HG02840 (cell line): Measurements from ENCODE around the gene MALSU1.

Experiments
- ATAC-seq: cut with Tn5 transposase; IDR thresholded peaks from one replicate; pipeline ENCODE4 v1.9.1; 2021; ENCODE audit warnings: mild to moderate bottlenecking, moderate library complexity, moderate number of reproducible peaks; ENCODE audit not compliant: unreplicated experiment, low FRiP score

Gene MALSU1

DNA sequence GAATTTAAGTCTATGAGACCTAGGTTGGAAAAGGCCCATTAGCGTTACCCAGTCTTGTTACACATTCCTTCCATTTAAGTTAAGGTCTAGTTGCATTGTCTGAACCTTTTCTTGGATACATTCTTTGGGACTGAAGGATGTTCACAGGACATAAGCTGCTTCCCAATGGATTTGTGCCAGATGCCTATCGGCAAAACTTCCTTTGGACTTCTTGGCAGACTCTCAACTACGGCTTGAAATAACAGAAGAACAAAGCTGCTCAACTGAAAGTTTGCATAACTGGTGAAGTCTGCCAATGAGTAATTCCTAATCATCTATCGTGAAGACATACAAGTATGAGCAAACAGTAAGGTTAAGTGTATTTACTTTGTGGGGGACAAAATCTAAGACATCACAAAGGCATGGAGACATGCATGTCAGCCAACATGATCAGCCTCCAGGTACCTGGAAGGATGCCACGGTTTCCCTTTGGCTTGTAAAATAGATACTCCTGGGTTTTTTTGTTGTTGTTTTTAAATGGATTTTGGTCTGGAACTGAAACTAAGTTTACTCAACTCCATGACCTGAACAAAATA, 35.4 kb downstream of the MALSU1 start:
- no peak for ATAC-seq

DNA sequence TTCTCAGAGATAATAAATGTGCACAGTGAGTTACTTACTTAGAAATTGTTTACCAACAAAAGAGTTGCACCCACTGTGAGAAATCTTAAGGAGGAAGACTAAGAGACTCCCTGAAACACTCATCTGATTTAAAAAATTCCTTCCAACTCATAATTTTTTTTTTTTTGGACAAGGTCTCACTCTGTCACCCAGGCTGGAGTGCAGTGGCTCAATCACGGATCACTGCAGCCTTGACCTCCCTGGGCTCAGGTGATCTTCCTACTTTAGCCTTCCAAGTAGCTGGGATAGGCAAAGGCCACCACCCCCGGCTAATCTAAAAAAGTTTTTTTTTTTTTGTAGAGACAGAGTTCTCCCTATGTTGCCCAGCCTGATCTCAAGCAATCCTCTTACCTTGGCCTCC, 36.0 kb downstream of the MALSU1 start:
- no peak for ATAC-seq

DNA sequence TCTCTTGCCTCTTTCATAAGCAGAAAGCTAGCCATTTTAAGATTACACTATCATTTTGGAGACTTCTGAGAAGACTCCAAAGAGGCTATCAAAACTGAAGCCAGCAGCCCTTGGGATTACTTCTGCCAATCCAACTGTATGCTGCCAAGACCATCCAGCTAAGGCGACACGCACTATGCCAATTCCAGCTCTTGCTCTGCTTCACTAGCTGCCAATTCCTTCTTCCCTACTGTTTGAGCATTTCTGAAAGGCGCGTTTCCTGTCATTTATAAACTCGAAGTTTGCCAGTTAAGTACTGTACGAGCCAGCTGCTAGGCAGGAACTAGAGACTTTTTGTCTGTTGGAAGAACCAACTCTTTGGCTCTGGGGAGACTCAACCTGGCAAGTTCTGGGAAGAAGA, 36.5 kb downstream of the MALSU1 start:
- ATAC-seq = no peak

DNA sequence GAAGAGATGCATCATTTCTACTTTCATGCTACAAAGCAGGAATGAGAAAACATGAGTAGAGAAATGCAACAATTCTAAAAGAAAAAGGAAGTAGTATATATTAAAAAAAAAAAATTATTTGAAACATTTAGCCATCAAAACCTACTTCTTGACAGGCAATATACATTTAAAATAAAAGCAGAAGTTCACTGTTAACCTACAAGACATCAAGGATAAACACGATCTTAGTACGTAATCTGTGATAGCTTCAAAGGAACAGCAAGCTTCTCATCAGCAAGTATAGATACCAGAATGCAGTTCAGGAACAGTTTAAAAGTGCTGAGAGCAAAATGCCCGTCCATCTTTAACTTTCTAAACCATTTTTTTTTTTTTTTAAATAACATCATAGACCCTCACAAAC, 36.9 kb downstream of the MALSU1 start:
- no peak for ATAC-seq

DNA sequence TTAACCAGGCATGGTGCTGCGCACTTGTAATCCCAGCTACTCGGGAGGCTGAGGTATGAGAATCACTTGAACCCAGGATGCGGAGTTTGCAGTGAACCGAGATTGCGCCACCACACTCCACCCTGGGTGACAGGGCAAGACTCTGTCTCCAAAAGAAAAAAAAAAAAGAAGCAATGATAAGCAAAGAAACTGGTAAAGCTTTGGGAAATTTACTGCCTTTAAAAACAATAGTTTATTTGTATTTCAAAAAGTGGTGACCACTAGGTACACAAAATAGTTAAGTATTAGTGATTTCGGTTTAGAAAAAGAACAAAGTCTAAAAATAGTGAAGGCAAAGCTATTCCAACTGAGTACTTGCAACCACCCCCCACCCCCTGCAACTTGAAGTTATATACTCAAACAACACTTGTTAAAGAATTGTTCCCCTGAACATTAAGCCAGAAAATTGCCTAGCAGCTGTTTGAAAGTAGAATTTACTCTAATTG, 37.7 kb downstream of the MALSU1 start:
- no peak for ATAC-seq

DNA sequence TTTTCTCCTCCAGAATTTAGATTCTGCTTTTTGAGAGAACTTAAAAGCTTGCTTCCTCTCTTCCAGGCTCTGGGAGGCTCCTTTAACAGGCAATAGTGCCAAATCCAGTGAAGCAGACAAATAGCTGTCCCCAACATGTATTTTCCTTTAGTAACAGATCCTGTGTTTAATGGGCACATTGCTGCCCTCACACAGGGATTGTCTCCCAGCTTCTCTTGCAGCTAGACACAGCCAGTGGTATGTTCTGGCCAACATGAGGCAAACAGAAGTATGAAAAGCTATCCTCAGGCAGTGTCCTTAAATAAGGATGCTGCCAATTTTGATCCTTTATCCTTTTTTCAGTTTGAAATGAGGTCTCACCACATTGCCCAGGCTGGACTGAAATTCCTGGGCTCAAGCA, 38.2 kb downstream of the MALSU1 start:
- ATAC-seq = no peak

DNA sequence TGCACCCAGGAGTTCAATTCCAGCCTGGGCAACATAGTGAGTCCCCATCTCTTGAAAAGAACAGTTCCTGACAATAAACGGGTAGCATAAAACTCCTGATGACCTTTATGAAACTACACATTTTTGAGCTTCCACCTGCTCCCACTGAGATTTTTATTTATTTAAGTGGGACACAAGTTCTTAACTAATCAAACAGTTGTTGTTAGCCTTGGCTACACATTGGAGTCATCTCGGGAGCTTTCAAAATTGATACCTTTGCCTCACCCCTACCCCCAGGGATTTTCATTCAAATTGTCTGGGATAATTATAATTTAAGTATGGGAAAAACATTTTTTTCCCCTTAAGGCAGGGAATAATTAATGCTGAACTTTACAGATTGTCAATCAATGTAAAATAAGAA, 39.3 kb downstream of the MALSU1 start:
- no peak for ATAC-seq

DNA sequence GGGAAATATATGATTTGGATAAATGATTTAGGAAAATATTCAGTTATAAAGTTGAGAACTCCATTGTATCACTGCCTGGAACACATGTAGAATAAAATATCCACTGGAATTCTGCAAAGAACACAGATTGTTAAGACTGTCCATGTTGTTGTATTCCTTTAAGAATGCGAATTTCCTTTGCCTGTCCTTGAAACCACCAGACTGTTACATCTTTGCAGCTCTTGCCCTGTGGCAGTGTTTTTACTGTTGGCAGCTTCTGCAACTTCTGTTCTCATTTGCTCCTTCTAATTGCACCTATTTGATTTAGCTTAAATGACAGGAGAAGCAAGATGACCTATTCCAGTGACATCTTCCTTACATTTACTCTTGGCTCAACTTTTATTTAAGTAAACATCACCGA, 39.7 kb downstream of the MALSU1 start:
- no peak for ATAC-seq

DNA sequence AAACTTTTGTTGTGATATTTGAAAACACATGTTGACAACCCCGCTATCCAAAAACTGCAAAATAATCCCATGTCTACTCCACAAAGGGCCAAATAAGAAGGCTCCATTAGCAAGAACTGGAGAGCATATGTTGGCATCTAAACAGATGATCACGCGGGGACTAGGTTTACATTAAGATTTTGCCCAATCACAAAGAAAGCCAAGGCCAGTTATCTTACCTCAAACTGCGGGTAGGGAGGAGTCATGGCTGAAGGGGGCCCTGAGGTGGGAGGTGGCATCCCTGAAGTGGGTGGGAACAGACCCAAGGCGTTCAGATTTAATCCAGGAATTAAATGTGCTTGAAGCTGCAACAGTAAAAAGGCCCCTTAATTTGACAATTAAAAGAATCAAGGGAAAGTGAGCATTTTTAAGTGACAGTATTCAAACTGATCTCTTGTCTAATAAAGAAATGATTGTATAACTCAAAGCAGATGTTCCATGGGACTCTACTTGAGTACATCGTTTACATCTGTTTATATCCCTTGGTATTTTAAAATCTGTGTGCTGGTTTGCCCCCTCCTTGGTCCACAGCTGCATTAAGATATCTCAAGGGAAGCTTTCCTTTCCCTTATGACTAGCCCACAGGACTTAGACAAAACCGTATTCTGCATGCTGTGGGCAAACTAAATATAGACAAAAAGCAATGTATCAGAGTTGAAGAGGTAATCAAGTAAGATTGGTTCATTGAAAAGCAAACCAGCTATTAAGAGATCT, 42.9 kb downstream of the MALSU1 start:
- ATAC-seq = no peak

DNA sequence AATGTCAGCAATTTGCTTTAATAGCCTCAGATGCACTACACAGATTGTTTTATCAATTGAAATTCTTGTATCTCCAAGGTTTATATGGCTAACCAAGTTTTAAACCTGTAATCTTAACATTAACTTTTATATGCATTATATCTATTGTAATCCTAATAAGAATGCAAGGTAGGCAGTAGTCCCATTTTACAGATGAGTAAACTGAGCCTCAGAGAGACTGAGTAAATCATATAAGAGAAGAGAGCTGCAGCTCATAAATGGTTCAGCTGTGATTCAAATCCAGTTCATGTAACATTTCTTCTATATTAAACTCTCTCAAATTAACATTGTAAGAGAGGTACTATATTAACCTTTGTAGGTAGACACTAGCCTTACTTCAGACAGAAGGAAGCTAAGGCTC, 44.0 kb downstream of the MALSU1 start:
- no peak for ATAC-seq

DNA sequence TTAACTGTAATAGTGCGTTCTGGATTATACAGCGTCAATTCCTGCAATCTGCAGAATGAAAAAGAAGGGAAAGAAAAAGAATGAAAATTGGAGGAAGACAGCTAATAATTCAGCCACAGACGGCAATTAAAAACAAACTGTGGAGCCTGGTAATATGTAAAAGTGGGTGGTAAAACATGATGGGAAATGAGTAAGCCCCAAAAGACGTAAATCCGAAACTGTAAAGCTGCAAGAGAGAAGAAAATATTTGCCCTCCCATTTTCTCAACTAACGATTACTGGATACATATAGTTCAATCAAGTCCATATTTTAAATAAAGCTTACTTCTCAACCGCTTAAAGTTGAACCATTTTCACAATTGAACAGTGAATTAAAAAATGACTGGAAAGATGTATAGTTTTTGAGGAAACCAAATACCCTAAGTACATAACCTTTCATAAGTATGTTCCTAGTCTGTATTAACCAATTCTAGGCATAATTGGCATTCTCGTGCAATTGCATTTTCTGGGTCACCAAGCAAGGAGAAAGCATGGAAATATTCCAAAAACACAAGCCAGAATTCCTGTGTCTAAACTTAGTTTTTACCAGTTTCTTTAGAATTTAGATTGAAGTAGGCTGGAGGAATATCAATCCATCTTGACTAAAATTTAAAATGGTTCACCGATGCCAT, 44.8 kb downstream of the MALSU1 start:
- ATAC-seq = no peak

DNA sequence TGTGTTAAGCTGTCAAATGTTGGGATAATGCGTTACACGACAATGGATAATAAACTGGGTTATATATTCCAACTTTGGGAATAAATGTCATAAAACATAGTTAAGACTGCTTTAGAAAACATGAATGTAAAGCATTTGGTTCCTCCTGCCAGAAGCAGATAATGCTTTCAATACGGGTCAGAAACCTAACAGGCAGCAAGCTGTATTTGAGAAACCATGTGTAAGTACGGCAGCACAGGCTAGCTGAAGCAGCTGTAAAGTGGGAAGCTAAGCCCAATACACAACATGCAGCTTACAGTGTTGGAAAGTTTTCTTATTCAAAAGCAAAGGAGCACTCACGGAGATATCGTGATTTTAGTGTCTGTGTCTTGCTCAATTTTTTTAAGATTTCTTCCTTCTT, 46.5 kb downstream of the MALSU1 start:
- no peak for ATAC-seq

DNA sequence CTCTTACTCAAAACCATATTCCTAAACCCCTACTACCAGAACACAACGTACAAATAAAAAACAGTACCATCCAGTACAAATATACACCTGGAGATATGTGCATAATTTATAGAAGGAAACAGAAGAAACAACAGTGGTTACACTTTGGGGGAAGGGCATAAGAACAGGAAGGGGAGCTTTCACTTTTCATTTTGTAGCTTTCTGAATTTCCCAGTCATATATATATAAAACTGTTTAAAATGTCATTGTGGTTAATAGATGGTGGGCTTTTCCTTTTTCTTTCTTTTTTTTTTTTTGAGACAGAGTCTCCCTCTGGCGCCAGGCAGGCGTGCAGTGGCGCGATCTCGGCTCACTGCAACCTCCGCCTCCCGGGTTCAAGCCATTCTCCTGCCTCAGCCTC, 47.2 kb downstream of the MALSU1 start:
- ATAC-seq = no peak

DNA sequence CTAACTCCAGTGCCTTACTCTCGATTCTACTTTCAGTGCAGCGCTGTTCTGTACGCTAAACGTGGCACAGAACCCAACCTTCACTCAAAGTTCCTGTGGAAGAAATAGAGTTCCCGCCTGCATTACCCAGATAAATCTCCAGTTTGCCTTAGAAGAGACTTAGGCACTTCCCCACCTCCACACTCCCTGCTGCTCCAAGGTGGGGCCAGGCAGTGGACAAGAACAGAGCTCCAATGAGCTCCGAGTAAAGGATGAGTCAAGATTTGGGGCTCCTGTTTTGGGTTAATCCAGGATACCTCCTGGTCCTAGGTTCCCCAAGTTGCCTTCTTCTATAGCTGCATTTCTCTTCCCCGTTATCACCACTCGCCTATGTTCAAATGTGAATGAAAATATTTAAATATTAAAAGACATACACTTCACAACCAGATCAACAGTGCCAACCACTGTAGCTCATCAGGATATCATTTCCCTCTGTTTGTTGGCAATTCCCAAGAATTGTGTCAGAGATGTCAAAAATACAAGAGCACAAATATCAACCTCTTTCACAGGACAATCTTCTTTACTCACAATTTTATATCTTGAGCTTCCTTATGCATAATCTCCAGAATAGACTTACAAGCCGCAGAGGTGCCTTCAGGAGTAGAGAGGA, 48.0 kb downstream of the MALSU1 start:
- no peak for ATAC-seq

DNA sequence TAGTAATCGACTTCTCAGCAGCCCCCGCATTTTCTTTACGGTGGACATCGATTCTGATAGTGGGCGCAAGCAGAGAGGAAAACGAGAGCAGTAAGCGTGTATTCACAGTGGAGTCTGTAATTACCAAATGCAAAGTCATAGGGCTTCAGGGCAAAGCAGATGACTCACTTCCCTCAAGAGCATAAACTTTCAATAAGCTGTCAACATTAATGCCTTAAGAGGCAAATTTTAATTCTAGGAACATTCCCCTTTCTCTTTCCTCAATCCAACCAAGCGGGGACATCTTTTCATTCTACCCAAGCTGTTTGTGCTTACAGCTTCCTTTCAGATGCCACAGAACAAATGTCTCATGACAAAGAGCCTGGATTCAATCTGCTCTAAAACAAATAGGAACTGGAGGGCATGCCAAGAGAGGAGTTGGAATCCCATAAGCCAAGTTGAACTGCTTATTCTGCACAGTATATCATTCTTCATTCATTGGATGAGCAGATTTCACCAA, 48.6 kb downstream of the MALSU1 start:
- no peak for ATAC-seq

DNA sequence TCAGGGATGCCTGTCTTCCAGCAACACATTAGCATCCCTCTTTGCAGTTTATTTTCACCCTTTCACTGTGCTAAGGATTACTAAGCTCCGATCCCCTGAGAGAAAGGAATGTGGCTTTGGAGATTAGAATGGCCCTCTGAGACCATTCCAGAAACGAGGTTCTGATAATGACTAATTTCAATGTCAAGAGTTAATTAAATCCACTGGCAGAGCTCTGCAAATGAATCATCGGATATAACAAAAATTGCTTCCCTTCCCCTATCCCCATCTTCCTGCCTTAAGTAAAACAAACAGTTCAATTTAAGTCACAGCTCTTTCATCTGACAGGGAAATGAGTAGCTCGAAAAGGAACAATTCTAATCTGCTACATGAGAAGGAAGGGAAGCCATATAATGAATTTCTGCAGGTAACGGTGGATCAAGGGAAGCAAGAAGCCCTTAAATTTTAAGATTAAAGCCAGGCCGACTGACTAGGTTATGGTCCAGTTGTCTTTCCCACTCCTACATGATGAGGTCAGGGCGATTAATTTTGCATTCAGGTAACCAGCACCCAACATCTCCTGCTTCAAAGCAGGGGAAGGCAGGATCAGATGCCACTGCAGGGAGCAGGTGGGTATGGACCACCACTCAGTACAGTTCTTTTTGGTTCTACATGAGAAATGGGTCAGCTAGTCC, 50.5 kb downstream of the MALSU1 start:
- ATAC-seq = no peak

DNA sequence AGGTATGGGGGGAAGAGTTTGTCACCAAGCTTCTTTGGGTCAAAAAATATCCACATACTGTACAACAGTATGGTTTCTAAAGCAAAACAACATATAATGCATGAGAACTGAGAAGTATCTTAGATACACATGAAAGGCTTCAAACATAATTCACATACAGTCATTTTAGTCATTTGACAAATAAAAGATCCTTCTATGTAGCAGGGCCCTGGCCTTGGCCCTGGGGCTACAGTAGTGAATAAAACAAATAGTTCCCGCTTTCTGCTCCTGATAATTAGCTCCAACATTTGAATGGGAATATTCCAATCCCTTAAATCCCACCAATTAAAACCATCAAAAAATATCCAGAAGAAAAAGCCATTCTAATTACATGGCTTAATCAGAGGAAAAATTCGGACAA, 51.3 kb downstream of the MALSU1 start:
- ATAC-seq = no peak

DNA sequence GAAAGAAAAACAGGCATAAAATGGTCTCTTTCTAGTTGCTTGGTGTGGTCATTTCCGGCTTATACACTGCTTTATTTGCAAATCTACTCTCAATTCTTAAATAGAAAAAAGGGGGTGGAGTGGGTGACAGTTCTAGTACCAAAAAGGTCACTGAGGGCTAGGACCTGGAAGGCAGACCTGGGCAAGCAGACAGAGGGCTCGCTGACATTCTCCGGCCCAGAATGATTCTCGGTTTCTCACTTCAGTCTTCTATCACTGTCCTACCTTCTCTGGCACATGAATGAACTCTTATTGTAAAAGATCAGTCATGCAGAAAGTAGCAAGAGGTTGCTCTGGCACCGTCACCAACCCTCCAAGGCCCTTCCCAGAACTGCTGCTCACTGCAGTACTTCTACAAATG, 54.0 kb downstream of the MALSU1 start:
- ATAC-seq = no peak

DNA sequence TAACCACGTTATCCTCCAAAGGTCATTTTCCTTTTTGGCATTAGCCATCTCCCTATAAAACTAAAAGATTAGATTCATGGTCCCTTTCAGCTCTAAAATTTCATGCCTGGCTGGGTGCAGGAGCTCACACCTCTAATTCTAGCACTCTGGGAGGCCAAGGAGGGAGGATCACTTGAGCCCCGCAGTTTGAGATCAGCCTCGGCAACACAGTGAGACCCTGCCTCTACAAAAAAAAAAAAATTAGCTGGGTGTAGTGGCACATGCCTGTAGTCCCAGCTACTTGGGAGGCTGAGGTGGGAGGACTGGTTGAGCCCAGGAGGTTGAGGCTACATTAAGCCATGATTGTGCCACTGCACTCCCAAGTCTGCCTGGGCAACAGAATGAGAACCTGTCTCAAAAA, 57.0 kb downstream of the MALSU1 start:
- ATAC-seq = no peak

DNA sequence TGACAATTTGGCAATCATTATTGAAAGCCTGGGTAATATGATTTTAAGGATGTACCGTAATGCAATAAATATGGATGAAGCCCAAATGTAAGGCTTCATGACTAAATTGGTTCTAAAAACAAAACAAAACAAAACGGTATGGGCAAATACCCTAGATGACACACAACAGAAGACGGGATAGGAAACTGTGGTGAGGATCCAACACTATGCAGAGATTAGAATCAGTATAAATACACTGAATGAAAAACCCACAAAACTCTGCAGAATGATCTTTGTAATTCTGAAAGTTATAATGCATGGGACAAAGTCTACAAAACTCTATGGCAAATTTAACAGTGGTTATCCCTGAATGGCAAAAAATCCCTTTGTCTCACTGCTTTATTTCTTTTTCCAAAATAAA, 57.6 kb downstream of the MALSU1 start:
- ATAC-seq = no peak
